ENCODE results near the gene RHBDL3. TPM values are rescaled to one million over a fixed set of nuclear protein-coding genes. Genes with fewer than 3 reads are reported as not detected.
"Not testable (repeated sequence)": the region's sequence is repeated elsewhere in the genome, so short reads cannot be mapped to it uniquely, and the experiment has no call there.

The RHBDL3 gene
- total RNA-seq, 4 donors from 2014 or later = 0.29 to 3.8 (median 2.4) TPM; not detected in 1

DNA sequence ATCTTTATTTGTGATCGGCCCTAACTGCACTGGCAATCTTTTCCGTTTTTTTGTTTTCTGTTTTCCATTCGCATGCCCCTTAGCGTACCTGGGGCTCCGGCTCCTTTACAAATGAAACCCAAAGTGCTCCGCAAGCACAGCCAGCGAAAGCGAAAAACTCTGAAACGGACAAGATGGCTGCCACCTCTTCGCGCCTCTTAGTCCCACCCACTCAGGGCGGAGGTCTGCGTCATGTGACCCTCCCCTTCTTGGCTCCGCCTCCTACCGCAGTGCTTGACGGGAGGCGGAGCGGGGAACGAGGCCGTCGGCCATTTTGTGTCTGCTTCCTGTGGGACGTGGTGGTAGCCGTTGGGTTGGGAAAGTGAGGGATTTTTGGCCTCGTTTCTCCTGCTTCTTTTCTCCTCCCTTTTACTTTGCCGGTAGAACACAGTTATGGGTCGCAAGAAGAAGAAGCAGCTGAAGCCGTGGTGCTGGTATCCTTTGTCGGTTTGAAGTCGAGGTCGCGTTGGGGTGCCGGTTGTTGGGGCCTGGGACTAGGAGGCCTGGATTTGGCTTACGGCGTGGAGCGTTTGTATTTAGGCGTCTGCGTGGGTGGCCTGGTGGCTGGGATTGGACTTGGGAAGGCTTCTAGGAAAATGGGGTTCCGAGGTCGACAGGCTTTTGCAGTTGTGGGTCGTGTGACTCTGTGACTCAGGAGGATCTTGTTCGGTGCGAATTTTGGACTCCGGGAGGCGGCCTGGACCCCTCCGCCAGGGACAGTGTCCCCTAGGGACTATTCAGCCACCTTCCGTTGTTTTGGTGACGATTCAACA lies 84.4 kb downstream of the RHBDL3 start, which contains the start of gene ZNF207:
ZNF207 (plus strand) TSS at position 304 of the 812 bp plus-strand sequence; CDS start at position 433, 129 bp downstream.
- peak; percentile 95 for DNase-seq
- Histone ChIP-seq H3K4me1 (peaks cover 7 to 8% of the 10 kb centered on the region in 2 donors), H3K27ac (peak within 1 kb of the TSS; percentile 92 to 95), H3K9me3 (no peaks in the 10 kb centered on the region), H3K4me3 (peak within 1 kb of the TSS; percentile 72 to 82), H3K36me3 (no peaks in the 10 kb centered on the region), H3K27me3 (no peaks in the 10 kb centered on the region)
- intact Hi-C loops (cut with DNase I; ENCODE audit: low total_unique reads) = no loop called here
- TF ChIP-seq, protein P1, sequence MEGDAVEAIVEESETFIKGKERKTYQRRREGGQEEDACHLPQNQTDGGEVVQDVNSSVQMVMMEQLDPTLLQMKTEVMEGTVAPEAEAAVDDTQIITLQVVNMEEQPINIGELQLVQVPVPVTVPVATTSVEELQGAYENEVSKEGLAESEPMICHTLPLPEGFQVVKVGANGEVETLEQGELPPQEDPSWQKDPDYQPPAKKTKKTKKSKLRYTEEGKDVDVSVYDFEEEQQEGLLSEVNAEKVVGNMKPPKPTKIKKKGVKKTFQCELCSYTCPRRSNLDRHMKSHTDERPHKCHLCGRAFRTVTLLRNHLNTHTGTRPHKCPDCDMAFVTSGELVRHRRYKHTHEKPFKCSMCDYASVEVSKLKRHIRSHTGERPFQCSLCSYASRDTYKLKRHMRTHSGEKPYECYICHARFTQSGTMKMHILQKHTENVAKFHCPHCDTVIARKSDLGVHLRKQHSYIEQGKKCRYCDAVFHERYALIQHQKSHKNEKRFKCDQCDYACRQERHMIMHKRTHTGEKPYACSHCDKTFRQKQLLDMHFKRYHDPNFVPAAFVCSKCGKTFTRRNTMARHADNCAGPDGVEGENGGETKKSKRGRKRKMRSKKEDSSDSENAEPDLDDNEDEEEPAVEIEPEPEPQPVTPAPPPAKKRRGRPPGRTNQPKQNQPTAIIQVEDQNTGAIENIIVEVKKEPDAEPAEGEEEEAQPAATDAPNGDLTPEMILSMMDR (IDR thresholded peaks at IDR 0.05) = no peak
- TF ChIP-seq POLR2A (IDR thresholded peaks at IDR 0.05) = peak; percentile 76 to 86

DNA sequence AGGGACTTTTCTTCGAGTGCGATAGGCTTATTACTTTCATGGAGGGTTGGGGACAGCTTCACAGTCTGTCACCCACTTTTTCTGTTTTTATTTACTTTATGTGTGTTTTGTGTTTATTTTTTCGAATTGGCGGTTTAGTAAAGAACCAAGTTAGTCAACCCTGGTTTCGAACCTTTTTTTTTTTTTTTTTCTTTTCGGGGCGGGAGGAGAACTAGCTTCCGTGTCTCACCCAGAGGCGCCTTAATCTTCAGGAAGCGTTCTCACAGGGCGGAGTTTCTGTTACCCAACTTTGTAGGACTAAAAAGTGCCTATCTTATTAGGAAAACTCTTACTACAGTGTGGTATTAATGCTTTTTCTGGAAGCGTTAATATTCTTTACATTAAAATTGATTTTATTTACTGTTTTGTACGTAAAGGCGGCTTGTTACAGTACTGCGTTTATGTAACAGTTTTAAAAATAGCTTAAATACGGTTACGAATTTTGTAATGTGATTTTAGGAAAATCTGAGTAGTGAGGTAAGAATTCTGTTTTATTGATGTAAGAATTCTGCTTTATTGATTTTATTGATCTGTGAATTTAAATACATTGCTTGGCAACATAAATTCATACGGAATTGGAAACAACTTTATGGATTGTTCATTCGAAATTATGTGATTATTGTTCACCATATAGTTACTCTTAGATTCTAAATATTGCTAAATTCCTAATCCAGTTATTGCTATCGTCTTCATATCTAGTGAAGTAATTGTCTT lies 85.2 kb downstream of the RHBDL3 start:
- intact Hi-C loops (cut with DNase I; ENCODE audit: low total_unique reads) = no loop called here
- Histone ChIP-seq H3K27ac (peak overlapping the region; percentile 92 to 95), H3K36me3 (no peaks in the 10 kb centered on the region), H3K27me3 (no peaks in the 10 kb centered on the region), H3K4me1 (peaks cover 8 to 15% of the 10 kb centered on the region in 2 donors), H3K9me3 (no peaks in the 10 kb centered on the region), H3K4me3 (peak overlapping the region; percentile 72 to 82)
- no peak for DNase-seq
- no peak for TF ChIP-seq POLR2A (IDR thresholded peaks at IDR 0.05)
- TF ChIP-seq, protein P1 (IDR thresholded peaks at IDR 0.05) = no peak

DNA sequence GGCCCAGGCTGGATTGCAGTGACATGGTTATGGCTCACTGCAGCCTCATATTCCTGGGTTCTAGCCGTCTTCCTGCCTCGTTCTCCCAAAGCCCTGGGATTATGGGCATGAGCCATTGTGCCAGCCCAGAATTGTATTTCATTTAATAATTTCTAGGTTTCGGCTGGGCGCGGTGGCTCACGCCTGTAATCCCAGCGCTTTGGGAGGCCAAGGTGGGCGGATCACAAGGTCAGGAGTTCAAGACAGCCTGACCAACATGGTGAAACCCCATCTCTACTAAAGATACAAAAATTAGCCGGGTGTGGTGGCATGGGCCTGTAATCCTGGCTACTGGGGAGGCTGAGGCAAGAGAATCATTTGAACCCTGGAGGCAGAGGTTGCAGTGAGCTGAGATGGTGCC lies 87.1 kb downstream of the RHBDL3 start:
- intact Hi-C loops (cut with DNase I; ENCODE audit: low total_unique reads); H3K9me3 ChIP-seq; H3K27ac ChIP-seq; DNase-seq; H3K27me3 ChIP-seq; H3K36me3 ChIP-seq: not testable (repeated sequence)
- Histone ChIP-seq H3K4me3 (peak overlapping the region in 1 of 2 donors; percentile 82), H3K4me1 (peaks cover 8 to 20% of the 10 kb centered on the region in 2 donors)

DNA sequence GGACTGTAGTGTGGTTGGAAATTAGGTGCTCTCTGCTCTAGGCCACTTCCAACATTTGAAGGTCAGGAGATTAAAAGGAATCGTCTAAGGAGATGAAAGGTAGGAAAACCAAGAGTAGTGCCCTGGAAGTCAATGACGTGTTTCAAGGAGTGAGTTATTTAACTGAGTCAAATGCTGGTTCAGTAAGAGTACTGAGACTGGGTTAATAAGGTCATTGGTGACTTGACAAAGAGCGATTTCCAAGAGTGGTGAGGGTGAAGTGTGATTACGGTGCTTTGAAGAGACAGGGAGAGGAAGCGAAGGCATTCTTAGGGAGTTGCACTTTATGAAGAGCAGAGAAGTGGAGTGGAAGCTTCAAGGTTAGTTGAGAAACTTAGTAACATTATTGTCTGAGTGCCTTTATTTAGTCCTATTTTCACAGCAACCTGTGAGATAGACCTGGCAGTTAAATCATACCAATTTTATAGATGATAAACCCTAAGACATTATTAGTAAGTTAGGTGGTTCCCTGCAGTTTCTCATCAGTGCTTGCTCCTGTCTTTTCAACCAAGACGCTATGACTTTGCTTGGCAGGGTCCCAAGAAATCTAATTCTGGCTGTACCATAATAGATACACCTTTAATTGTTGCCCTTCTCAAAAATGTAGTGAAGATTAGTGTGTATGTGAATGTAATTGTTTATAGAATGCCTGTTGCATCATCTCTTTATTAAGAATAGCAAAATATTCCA lies 90.2 kb downstream of the RHBDL3 start:
- H3K9me3 ChIP-seq = no peaks in the 10 kb centered on the region
- peaks cover 8 to 20% of the 10 kb centered on the region in 2 donors for H3K4me1 ChIP-seq
- H3K4me3 ChIP-seq = no peak overlapping the region
- no peak for DNase-seq
- no peaks in the 10 kb centered on the region for H3K27me3 ChIP-seq
- no peak for TF ChIP-seq POLR2A (IDR thresholded peaks at IDR 0.05)
- TF ChIP-seq, protein P1 (IDR thresholded peaks at IDR 0.05) = no peak
- intact Hi-C loops (cut with DNase I; ENCODE audit: low total_unique reads) = no loop called here
- H3K36me3 ChIP-seq = no peaks in the 10 kb centered on the region
- no peak overlapping the region for H3K27ac ChIP-seq

DNA sequence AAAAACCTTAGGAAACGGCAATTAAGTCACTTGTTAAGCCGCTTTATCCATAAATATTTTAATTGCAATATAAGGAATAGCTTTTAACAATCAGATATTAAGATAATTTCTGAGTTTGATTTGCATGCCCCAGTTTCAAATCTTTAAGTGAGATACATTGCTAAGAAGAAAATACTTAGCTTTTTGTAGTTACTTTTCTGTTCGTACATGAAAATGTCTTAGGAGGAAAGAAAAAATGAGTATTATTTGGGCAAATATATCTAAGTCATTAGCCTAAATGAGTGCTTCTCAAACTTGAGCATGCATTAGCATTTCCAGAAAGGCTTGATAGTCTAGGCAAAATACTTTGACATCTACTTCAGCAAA lies 90.7 kb downstream of the RHBDL3 start:
- no peak overlapping the region for H3K27ac ChIP-seq
- peaks cover 8 to 20% of the 10 kb centered on the region in 2 donors for H3K4me1 ChIP-seq
- intact Hi-C loops (cut with DNase I; ENCODE audit: low total_unique reads) = no loop called here
- no peak overlapping the region for H3K4me3 ChIP-seq
- DNase-seq = no peak
- no peaks in the 10 kb centered on the region for H3K9me3 ChIP-seq
- no peaks in the 10 kb centered on the region for H3K27me3 ChIP-seq
- H3K36me3 ChIP-seq = no peaks in the 10 kb centered on the region
- TF ChIP-seq, protein P1 (IDR thresholded peaks at IDR 0.05) = no peak
- TF ChIP-seq POLR2A (IDR thresholded peaks at IDR 0.05) = no peak

All from uterus (tissue), 4 donors.